ENCODE measurements around the gene GTF3C5. TPM values are rescaled to one million over a fixed set of nuclear protein-coding genes. Genes with fewer than 3 reads are reported as not detected.

Gene GTF3C5
- total RNA-seq, 1 experiment from 2014 or later = 60.7 TPM

GRCh38 chr9:133046196-133046899, 15.6 kb downstream of the GTF3C5 start:
- H3K9me3 ChIP-seq (replicated peaks) = no peaks in the 10 kb centered on the region
- no peaks in the 10 kb centered on the region for H3K27me3 ChIP-seq (replicated peaks)
- no peak for DNase-seq (ENCODE audit: low read depth in 1 of 2, low spot score in 2 of 2)
- no peaks in the 10 kb centered on the region for H3K4me1 ChIP-seq (replicated peaks)
- H3K4me3 ChIP-seq = no peak overlapping the region
- H3K27ac ChIP-seq = no peak overlapping the region
- peaks cover 78% of the 10 kb centered on the region for H3K36me3 ChIP-seq

- H3K27me3 ChIP-seq (replicated peaks) = no peaks in the 10 kb centered on the region
- no peak overlapping the region for H3K4me3 ChIP-seq
- no peak for DNase-seq (ENCODE audit: low read depth in 1 of 2, low spot score in 2 of 2)
- H3K36me3 ChIP-seq = peaks cover 80% of the 10 kb centered on the region
- H3K9me3 ChIP-seq (replicated peaks) = no peaks in the 10 kb centered on the region
- no peaks in the 10 kb centered on the region for H3K4me1 ChIP-seq (replicated peaks)
- no peak overlapping the region for H3K27ac ChIP-seq
Measured at GRCh38 chr9:133046900-133047295, 16.1 kb downstream of the GTF3C5 start.

- H3K4me1 ChIP-seq (replicated peaks) = no peaks in the 10 kb centered on the region
- no peaks in the 10 kb centered on the region for H3K27me3 ChIP-seq (replicated peaks)
- H3K36me3 ChIP-seq = peaks cover 76% of the 10 kb centered on the region
- no peak overlapping the region for H3K27ac ChIP-seq
- no peak for DNase-seq (ENCODE audit: low read depth in 1 of 2, low spot score in 2 of 2)
- no peaks in the 10 kb centered on the region for H3K9me3 ChIP-seq (replicated peaks)
- no peak overlapping the region for H3K4me3 ChIP-seq
Measured at GRCh38 chr9:133048595-133048994, 17.8 kb downstream of the GTF3C5 start.

- Histone ChIP-seq H3K36me3 (peaks cover 77% of the 10 kb centered on the region), H3K4me3 (no peak overlapping the region)
- DNase-seq (ENCODE audit: low read depth in 1 of 2, low spot score in 2 of 2) = no peak
Measured at GRCh38 chr9:133049043-133049442, 18.2 kb downstream of the GTF3C5 start.

GRCh38 chr9:133050142-133050541, 19.3 kb downstream of the GTF3C5 start:
- Histone ChIP-seq H3K4me3 (no peak overlapping the region), H3K4me1 (replicated peaks) (peaks cover 9% of the 10 kb centered on the region), H3K36me3 (peaks cover 80% of the 10 kb centered on the region), H3K27ac (no peak overlapping the region), H3K27me3 (replicated peaks) (no peaks in the 10 kb centered on the region), H3K9me3 (replicated peaks) (no peaks in the 10 kb centered on the region)
- DNase-seq (ENCODE audit: low read depth in 1 of 2, low spot score in 2 of 2) = no peak

More at GRCh38 chr9:133049043-133049442, 18.2 kb downstream of the GTF3C5 start:
- Histone ChIP-seq H3K27ac (no peak overlapping the region), H3K9me3 (replicated peaks) (no peaks in the 10 kb centered on the region), H3K27me3 (replicated peaks) (no peaks in the 10 kb centered on the region), H3K4me1 (replicated peaks) (no peaks in the 10 kb centered on the region)

- DNase-seq (ENCODE audit: low read depth in 1 of 2, low spot score in 2 of 2) = no peak
- H3K27ac ChIP-seq = no peak overlapping the region
- peaks cover 80% of the 10 kb centered on the region for H3K36me3 ChIP-seq
- H3K4me3 ChIP-seq = no peak overlapping the region
- H3K4me1 ChIP-seq (replicated peaks) = peaks cover 14% of the 10 kb centered on the region
- H3K27me3 ChIP-seq (replicated peaks) = no peaks in the 10 kb centered on the region
- no peaks in the 10 kb centered on the region for H3K9me3 ChIP-seq (replicated peaks)
Measured at GRCh38 chr9:133050781-133051180, 20.0 kb downstream of the GTF3C5 start.

- no peaks in the 10 kb centered on the region for H3K27me3 ChIP-seq (replicated peaks)
- no peaks in the 10 kb centered on the region for H3K9me3 ChIP-seq (replicated peaks)
- peaks cover 14% of the 10 kb centered on the region for H3K4me1 ChIP-seq (replicated peaks)
- no peak for DNase-seq (ENCODE audit: low read depth in 1 of 2, low spot score in 2 of 2)
- H3K36me3 ChIP-seq = peaks cover 80% of the 10 kb centered on the region
- no peak overlapping the region for H3K27ac ChIP-seq
- H3K4me3 ChIP-seq = no peak overlapping the region
Measured at GRCh38 chr9:133051281-133051900, 20.6 kb downstream of the GTF3C5 start.

- no peaks in the 10 kb centered on the region for H3K27me3 ChIP-seq (replicated peaks)
- H3K36me3 ChIP-seq = peaks cover 84% of the 10 kb centered on the region
- peaks cover 14% of the 10 kb centered on the region for H3K4me1 ChIP-seq (replicated peaks)
- no peaks in the 10 kb centered on the region for H3K9me3 ChIP-seq (replicated peaks)
- no peak for DNase-seq (ENCODE audit: low read depth in 1 of 2, low spot score in 2 of 2)
- H3K4me3 ChIP-seq = no peak overlapping the region
- H3K27ac ChIP-seq = no peak overlapping the region
Measured at GRCh38 chr9:133051966-133052539, 21.3 kb downstream of the GTF3C5 start.

- H3K27ac ChIP-seq = no peak overlapping the region
- no peak overlapping the region for H3K4me3 ChIP-seq
- H3K27me3 ChIP-seq (replicated peaks) = no peaks in the 10 kb centered on the region
- H3K4me1 ChIP-seq (replicated peaks) = peaks cover 14% of the 10 kb centered on the region
- peaks cover 81% of the 10 kb centered on the region for H3K36me3 ChIP-seq
- DNase-seq (ENCODE audit: low read depth in 1 of 2, low spot score in 2 of 2) = no peak
- no peaks in the 10 kb centered on the region for H3K9me3 ChIP-seq (replicated peaks)
Measured at GRCh38 chr9:133054194-133054890, 23.5 kb downstream of the GTF3C5 start.

GRCh38 chr9:133054966-133055365, 24.2 kb downstream of the GTF3C5 start:
- H3K9me3 ChIP-seq (replicated peaks) = no peaks in the 10 kb centered on the region
- H3K36me3 ChIP-seq = peaks cover 80% of the 10 kb centered on the region
- DNase-seq (ENCODE audit: low read depth in 1 of 2, low spot score in 2 of 2) = peak; percentile 48 to 68
- no peak overlapping the region for H3K4me3 ChIP-seq
- H3K4me1 ChIP-seq (replicated peaks) = peaks cover 14% of the 10 kb centered on the region
- H3K27ac ChIP-seq = no peak overlapping the region
- H3K27me3 ChIP-seq (replicated peaks) = no peaks in the 10 kb centered on the region

- peaks cover 14% of the 10 kb centered on the region for H3K4me1 ChIP-seq (replicated peaks)
- H3K27me3 ChIP-seq (replicated peaks) = no peaks in the 10 kb centered on the region
- H3K27ac ChIP-seq = no peak overlapping the region
- H3K36me3 ChIP-seq = peaks cover 71% of the 10 kb centered on the region
- H3K4me3 ChIP-seq = no peak overlapping the region
- H3K9me3 ChIP-seq (replicated peaks) = no peaks in the 10 kb centered on the region
- DNase-seq (ENCODE audit: low read depth in 1 of 2, low spot score in 2 of 2) = no peak
Measured at GRCh38 chr9:133055788-133056420, 25.1 kb downstream of the GTF3C5 start.

- H3K36me3 ChIP-seq = peaks cover 65% of the 10 kb centered on the region
- peaks cover 14% of the 10 kb centered on the region for H3K4me1 ChIP-seq (replicated peaks)
- no peak for DNase-seq (ENCODE audit: low read depth in 1 of 2, low spot score in 2 of 2)
- H3K9me3 ChIP-seq (replicated peaks) = no peaks in the 10 kb centered on the region
- no peak overlapping the region for H3K4me3 ChIP-seq
- no peak overlapping the region for H3K27ac ChIP-seq
- H3K27me3 ChIP-seq (replicated peaks) = no peaks in the 10 kb centered on the region
Measured at GRCh38 chr9:133056533-133056932, 25.7 kb downstream of the GTF3C5 start.

GRCh38 chr9:133057006-133057405, 26.2 kb downstream of the GTF3C5 start:
- no peak for DNase-seq (ENCODE audit: low read depth in 1 of 2, low spot score in 2 of 2)
- Histone ChIP-seq H3K9me3 (replicated peaks) (no peaks in the 10 kb centered on the region), H3K27ac (no peak overlapping the region), H3K27me3 (replicated peaks) (no peaks in the 10 kb centered on the region), H3K36me3 (peaks cover 60% of the 10 kb centered on the region), H3K4me1 (replicated peaks) (peaks cover 14% of the 10 kb centered on the region), H3K4me3 (no peak overlapping the region)

Measured in SJSA1 (cell line).